ENCODE data around the gene HCN2.
A peak's percentile ranks its signal among the peaks of the same experiment; 100 is the strongest.
"Not testable (repeated sequence)": the region's sequence is repeated elsewhere in the genome, so short reads cannot be mapped to it uniquely, and the experiment has no call there.

Gene HCN2

GRCh38 chr19:622666-623065, 33.0 kb downstream of the HCN2 start:
- no peak for DNase-seq

- DNase-seq, result no peak
Measured at GRCh38 chr19:623175-623916, 33.7 kb downstream of the HCN2 start.

GRCh38 chr19:623974-624373, 34.3 kb downstream of the HCN2 start:
- no peak for DNase-seq

- DNase-seq, result no peak
Measured at GRCh38 chr19:624433-625109, 34.9 kb downstream of the HCN2 start.

- no peak for DNase-seq
Measured at GRCh38 chr19:625257-625656, 35.6 kb downstream of the HCN2 start.

GRCh38 chr19:626566-626965, 36.9 kb downstream of the HCN2 start:
- not testable (repeated sequence) for DNase-seq

- no peak for DNase-seq
Measured at GRCh38 chr19:628168-628567, 38.5 kb downstream of the HCN2 start.

- not testable (repeated sequence) for DNase-seq
Measured at GRCh38 chr19:629515-629914, 39.8 kb downstream of the HCN2 start.

GRCh38 chr19:629961-630714, 40.5 kb downstream of the HCN2 start:
- DNase-seq, result no peak

GRCh38 chr19:632579-633067, 42.9 kb downstream of the HCN2 start:
- DNase-seq, result peak in 1 of 2 donors; percentile 36

- DNase-seq, result peak; percentile 95 to 96
Measured at GRCh38 chr19:633068-633785, 43.5 kb downstream of the HCN2 start, which contains the start of gene POLRMT. POLRMT (minus strand) TSS chr19:633537; CDS start chr19:633512, 25 bp downstream.

GRCh38 chr19:633786-634639, 44.3 kb downstream of the HCN2 start:
- no peak for DNase-seq

GRCh38 chr19:634975-635652, 45.4 kb downstream of the HCN2 start:
- DNase-seq, result no peak

- no peak for DNase-seq
Measured at GRCh38 chr19:638906-639252, 49.2 kb downstream of the HCN2 start.

- peak; percentile 97 to 98 for DNase-seq
Measured at GRCh38 chr19:639253-640160, 49.8 kb downstream of the HCN2 start, which contains the start of gene FGF22. FGF22 (plus strand) TSS chr19:639879; CDS start chr19:639926, 47 bp downstream.

GRCh38 chr19:640161-640558, 50.5 kb downstream of the HCN2 start:
- no peak for DNase-seq

- DNase-seq, result no peak
Measured at GRCh38 chr19:640606-641189, 51.0 kb downstream of the HCN2 start.

- no peak for DNase-seq
Measured at GRCh38 chr19:641702-642101, 52.0 kb downstream of the HCN2 start.
